Measurements from ENCODE around the gene FFAR1. TPM values are rescaled to one million over a fixed set of nuclear protein-coding genes. Genes with fewer than 3 reads are reported as not detected.

Gene FFAR1
- total and polyA plus RNA-seq, 2 of the 8 experiments (the other 6 are each of a cell fraction or from before 2014, with no cell fraction given): not detected

- TF ChIP-seq CHD7 (IDR thresholded peaks at IDR 0.05; ENCODE audit: insufficient replicate concordance, low read length) (no peak), MAX (IDR thresholded peaks at IDR 0.05) (no peak), EGR1 (IDR thresholded peaks at IDR 0.05; ENCODE audit: borderline replicate concordance, low read depth, low read length) (no peak), POLR2A (IDR thresholded peaks at IDR 0.05; ENCODE audit: control extremely low read depth in 1 of 2, low read depth in 2 of 2, low read length in 2 of 2) (no peak), SP2 (IDR thresholded peaks at IDR 0.05; ENCODE audit: low read length) (no peak), SUZ12 (IDR thresholded peaks at IDR 0.05; ENCODE audit: low read length) (no peak), SP1 (IDR thresholded peaks at IDR 0.05; ENCODE audit: low read depth, low read length) (no peak), PHF8 (conservative IDR thresholded peaks at IDR 0.05; ENCODE audit: low read depth, low read length) (no peak)
Observed at GRCh38 chr19:35321291-35321690, 26.4 kb upstream of the FFAR1 start (continued).
